Gastrocnemius medialis (tissue), 4 donors: Measurements from ENCODE around the gene EPS8L1. TPM values are rescaled to one million over a fixed set of nuclear protein-coding genes. Genes with fewer than 3 reads are reported as not detected.
"Not testable (repeated sequence)": the region's sequence is repeated elsewhere in the genome, so short reads cannot be mapped to it uniquely, and the experiment has no call there.

Experiments used
- ATAC-seq, 2 donors: fragments of 150-250 bp; one replicate each; pipeline ENCODE4 v1.9.1; 2016
- DNase-seq, 2 donors: peaks; one replicate each; pipeline ENCODE4 v3.0.0-alpha.2; 2019
- H3K27ac ChIP-seq, 4 donors: fragments of 200-600 bp; sonication (generic); 1 replicate in 1 of 4; 2 replicates in 3 of 4; pipeline ENCODE4 v1.5.1; 2016 to 2018; ENCODE audit warnings: mild to moderate bottlenecking in 2 of 4, moderate library complexity in 1 of 4
- H3K27me3 ChIP-seq, 3 donors: fragments of 200-600 bp; sonication (generic) in 2 of 3; 1 replicate in 1 of 3; 2 replicates in 2 of 3; pipeline versions ENCODE4 v1.5.1 to v1.6.0; 2016 to 2019; ENCODE audit warnings: mild to moderate bottlenecking in 1 of 3, moderate library complexity in 1 of 3
- H3K36me3 ChIP-seq, 2 donors: fragments of 200-600 bp; sonication (generic) in 1 of 2; one replicate each; pipeline ENCODE4 v1.5.1; 2017 to 2018
- H3K4me1 ChIP-seq, 2 donors: fragments of 200-600 bp; sonication (generic) in 1 of 2; one replicate each; pipeline ENCODE4 v1.5.1; 2016 to 2017; ENCODE audit warnings: mild to moderate bottlenecking in 2 of 2
- H3K4me3 ChIP-seq, 4 donors: fragments of 200-600 bp; sonication (generic) in 3 of 4; 1 replicate in 1 of 4; 2 replicates in 3 of 4; pipeline ENCODE4 v1.5.1; 2016 to 2019; ENCODE audit warnings: mild to moderate bottlenecking in 2 of 4
- H3K9me3 ChIP-seq, 3 donors: fragments of 200-600 bp; sonication (generic) in 2 of 3; 1 replicate in 1 of 3; 2 replicates in 2 of 3; pipeline ENCODE4 v1.5.1; 2016 to 2019
- CTCF ChIP-seq, 5 experiments: fragments of 450-650 bp in 3 of 5; fragments of 200-600 bp in 2 of 5; sonication (generic) in 2 of 5; IDR thresholded peaks in 4 of 5; conservative IDR thresholded peaks in 1 of 5; 1 replicate in 4 of 5; 2 replicates in 1 of 5; pipeline ENCODE4 v1.5.1; 2016 to 2019; ENCODE audit warnings: antibody characterized with exemption in 5 of 5, mild to moderate bottlenecking in 3 of 5, moderate library complexity in 3 of 5
- POLR2A ChIP-seq, 2 donors: fragments of 450-650 bp; IDR thresholded peaks; one replicate each; pipeline ENCODE4 v1.6.1; 2017; ENCODE audit warnings: antibody characterized with exemption in 2 of 2, mild to moderate bottlenecking in 2 of 2, moderate library complexity in 2 of 2
- in situ Hi-C, 4 donors: fragments of 200-750 bp; cut with MboI; loops; one replicate each; pipeline versions ENCODE4 v1.15.0 to v1.8.0; 2017; ENCODE audit warnings: low sequenced_read_pairs in 4 of 4
- intact Hi-C: fragments of 100-400 bp; cut with DNase I; formaldehyde crosslinking; loops from one replicate; pipeline ENCODE4 v1.15.1; 2023; ENCODE audit warnings: low total_unique reads
- total RNA-seq, 4 donors: library from RNA; depleted of rRNA; stranded (reverse); fragments of >200 nt; gene quantifications; one replicate each; pipeline versions ENCODE4 v1.1.0 to v1.2.3, GENCODE V29; 2016

EPS8L1 gene
- total RNA-seq, 4 donors from 2014 or later: 0.25 to 2.4 (median 1.3) TPM

- peaks cover 0 to 22% of the 10 kb centered on the region in 2 donors for H3K36me3 ChIP-seq
- ATAC-seq (no peak), DNase-seq (no peak)
- TF ChIP-seq CTCF (IDR thresholded peaks at IDR 0.05 in 4 of 5, conservative IDR thresholded peaks at IDR 0.05 in 1 of 5): no peak
- TF ChIP-seq POLR2A (IDR thresholded peaks at IDR 0.05): no peak
- in situ Hi-C loops (loop anchor here in 1 of 4 donors (25.0 kb wide), 1 partner anchor 994 kb away; the partner anchor contains the start of genes NDUFA3, OSCAR, PRPF31 and TFPT), intact Hi-C loops (no loop called here)
- H3K4me1 ChIP-seq: no peaks in the 10 kb centered on the region
- H3K27ac ChIP-seq: no peak overlapping the region
- no peaks in the 10 kb centered on the region for H3K27me3 ChIP-seq
- H3K9me3 ChIP-seq: no peaks in the 10 kb centered on the region
- no peak overlapping the region for H3K4me3 ChIP-seq
These were observed 30.9 kb downstream of the EPS8L1 start for GRCh38 chr19:55106591-55106990.

GRCh38 chr19:55107252-55107651 lies 31.6 kb downstream of the EPS8L1 start:
- DNase-seq, H3K4me3 ChIP-seq, H3K9me3 ChIP-seq, ATAC-seq, H3K4me1 ChIP-seq, H3K27me3 ChIP-seq, H3K27ac ChIP-seq, intact Hi-C loops: not testable (repeated sequence)
- H3K36me3 ChIP-seq: peaks cover 0 to 22% of the 10 kb centered on the region in 2 donors
- in situ Hi-C loops: loop anchor here in 1 of 4 donors (25.0 kb wide), 1 partner anchor 995 kb away; the partner anchor contains the start of genes NDUFA3, OSCAR, PRPF31 and TFPT

GRCh38 chr19:55109527-55110291 lies 34.0 kb downstream of the EPS8L1 start:
- no peak for TF ChIP-seq CTCF (IDR thresholded peaks at IDR 0.05 in 4 of 5, conservative IDR thresholded peaks at IDR 0.05 in 1 of 5)
- no peak for TF ChIP-seq POLR2A (IDR thresholded peaks at IDR 0.05)
- intact Hi-C loops: loop anchor here (10.0 kb wide), 1 partner anchor 275 kb away; the partner anchor contains the start of genes RPL28 and TMEM238
- Histone ChIP-seq H3K4me3 (no peak overlapping the region), H3K9me3 (no peaks in the 10 kb centered on the region), H3K36me3 (peaks cover 0 to 11% of the 10 kb centered on the region in 2 donors), H3K27me3 (no peaks in the 10 kb centered on the region), H3K27ac (no peak overlapping the region), H3K4me1 (peaks cover 13 to 24% of the 10 kb centered on the region in 2 donors)
- in situ Hi-C loops: loop anchor here in 1 of 4 donors (25.0 kb wide), 1 partner anchor 997 kb away; the partner anchor contains the start of genes NDUFA3, OSCAR, PRPF31 and TFPT
- ATAC-seq (no peak), DNase-seq (no peak)

GRCh38 chr19:55111238-55111831 lies 35.7 kb downstream of the EPS8L1 start:
- in situ Hi-C loops: loop anchor here in 1 of 4 donors (25.0 kb wide), 1 partner anchor 999 kb away; the partner anchor contains the start of genes NDUFA3, OSCAR, PRPF31 and TFPT
- Histone ChIP-seq H3K9me3 (no peaks in the 10 kb centered on the region), H3K4me3 (no peak overlapping the region), H3K27ac (peak overlapping the region; percentile 74 to 86 (median 78)), H3K36me3 (peaks cover 0 to 11% of the 10 kb centered on the region in 2 donors), H3K4me1 (peaks cover 27 to 41% of the 10 kb centered on the region in 2 donors), H3K27me3 (no peaks in the 10 kb centered on the region)
- TF ChIP-seq POLR2A (IDR thresholded peaks at IDR 0.05) (no peak), CTCF (IDR thresholded peaks at IDR 0.05 in 4 of 5, conservative IDR thresholded peaks at IDR 0.05 in 1 of 5) (no peak)
- ATAC-seq (no peak), DNase-seq (no peak)
- intact Hi-C loops: loop anchor here (10.0 kb wide), 1 partner anchor 273 kb away; the partner anchor contains the start of genes RPL28 and TMEM238
